T-helper 2 cell (primary cell): ENCODE data around the gene IL17RE.
"Not testable (repeated sequence)": the region's sequence is repeated elsewhere in the genome, so short reads cannot be mapped to it uniquely, and the experiment has no call there.

ENCODE experiments used
- DNase-seq, 5 experiments: peaks; one replicate each; pipeline versions ENCODE4 v3.0.0 to v3.0.0-alpha.2; 2012 to 2022

Gene IL17RE

GRCh38 chr3:9934235-9934621, 31.6 kb downstream of the IL17RE start:
- DNase-seq: peak in 2 of 5 experiments; percentile 30 to 41

- no peak for DNase-seq
Measured at GRCh38 chr3:9934993-9935392, 32.3 kb downstream of the IL17RE start.

- DNase-seq: no peak
Measured at GRCh38 chr3:9935966-9936510, 33.4 kb downstream of the IL17RE start.

GRCh38 chr3:9937486-9938238, 35.0 kb downstream of the IL17RE start:
- DNase-seq: no peak

GRCh38 chr3:9938966-9939365, 36.3 kb downstream of the IL17RE start:
- DNase-seq: no peak

- not testable (repeated sequence) for DNase-seq
Measured at GRCh38 chr3:9939906-9940305, 37.3 kb downstream of the IL17RE start.

GRCh38 chr3:9940746-9941145, 38.1 kb downstream of the IL17RE start:
- DNase-seq: no peak

- DNase-seq: no peak
Measured at GRCh38 chr3:9942164-9942563, 39.5 kb downstream of the IL17RE start.

GRCh38 chr3:9942934-9943690, 40.5 kb downstream of the IL17RE start:
- no peak for DNase-seq

- no peak for DNase-seq
Measured at GRCh38 chr3:9944271-9944670, 41.6 kb downstream of the IL17RE start.

- DNase-seq: no peak
Measured at GRCh38 chr3:9945358-9945757, 42.7 kb downstream of the IL17RE start.

GRCh38 chr3:9946112-9947024, 43.7 kb downstream of the IL17RE start:
- DNase-seq: peak; percentile 71 to 92 (median 77)

- DNase-seq: no peak
Measured at GRCh38 chr3:9947025-9947995, 44.7 kb downstream of the IL17RE start.

GRCh38 chr3:9948586-9948985, 45.9 kb downstream of the IL17RE start:
- DNase-seq: no peak

- DNase-seq: no peak
Measured at GRCh38 chr3:9949115-9949514, 46.5 kb downstream of the IL17RE start.

- DNase-seq: no peak
Measured at GRCh38 chr3:9949626-9950025, 47.0 kb downstream of the IL17RE start.

- DNase-seq: no peak
Measured at GRCh38 chr3:9951126-9951525, 48.5 kb downstream of the IL17RE start.

GRCh38 chr3:9951598-9951961, 48.9 kb downstream of the IL17RE start:
- DNase-seq: no peak

- DNase-seq: peak in 4 of 5 experiments; percentile 24 to 75 (median 39)
Measured at GRCh38 chr3:9951962-9952805, 49.5 kb downstream of the IL17RE start, which contains the start of gene PRRT3. PRRT3 (minus strand) TSS chr3:9952408; CDS start chr3:9950115, 2,293 bp downstream.

GRCh38 chr3:9955067-9955502, 52.4 kb downstream of the IL17RE start:
- no peak for DNase-seq
